SKM-1 treated with dmso at 0.1 percent for 144 hours (cell line): Measurements from ENCODE around the gene LRRC8B.
A peak's percentile ranks its signal among the peaks of the same experiment; 100 is the strongest.

Experiments used
- DNase-seq: peaks from one replicate; lab custom pipeline; 2025; ENCODE audit not compliant: unreplicated experiment; lab: John Stamatoyannopoulos, UW

Gene LRRC8B

GRCh38 chr1:89578946-89579684 lies 54.5 kb downstream of the LRRC8B start:
- DNase-seq = no peak

GRCh38 chr1:89580036-89580435 lies 55.4 kb downstream of the LRRC8B start:
- no peak for DNase-seq

GRCh38 chr1:89581859-89582258 lies 57.2 kb downstream of the LRRC8B start:
- no peak for DNase-seq

GRCh38 chr1:89582571-89582970 lies 57.9 kb downstream of the LRRC8B start:
- DNase-seq = no peak

DNA sequence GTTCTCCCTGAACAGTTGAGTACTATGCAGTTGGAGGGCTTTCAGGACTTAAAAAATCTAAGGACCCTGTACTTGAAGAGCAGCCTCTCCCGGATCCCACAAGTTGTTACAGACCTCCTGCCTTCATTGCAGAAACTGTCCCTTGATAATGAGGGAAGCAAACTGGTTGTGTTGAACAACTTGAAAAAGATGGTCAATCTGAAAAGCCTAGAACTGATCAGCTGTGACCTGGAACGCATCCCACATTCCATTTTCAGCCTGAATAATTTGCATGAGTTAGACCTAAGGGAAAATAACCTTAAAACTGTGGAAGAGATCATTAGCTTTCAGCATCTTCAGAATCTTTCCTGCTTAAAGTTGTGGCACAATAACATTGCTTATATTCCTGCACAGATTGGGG lies 59.6 kb downstream of the LRRC8B start:
- DNase-seq = no peak

- no peak for DNase-seq
These were observed 60.2 kb downstream of the LRRC8B start for GRCh38 chr1:89584781-89585180.

DNA sequence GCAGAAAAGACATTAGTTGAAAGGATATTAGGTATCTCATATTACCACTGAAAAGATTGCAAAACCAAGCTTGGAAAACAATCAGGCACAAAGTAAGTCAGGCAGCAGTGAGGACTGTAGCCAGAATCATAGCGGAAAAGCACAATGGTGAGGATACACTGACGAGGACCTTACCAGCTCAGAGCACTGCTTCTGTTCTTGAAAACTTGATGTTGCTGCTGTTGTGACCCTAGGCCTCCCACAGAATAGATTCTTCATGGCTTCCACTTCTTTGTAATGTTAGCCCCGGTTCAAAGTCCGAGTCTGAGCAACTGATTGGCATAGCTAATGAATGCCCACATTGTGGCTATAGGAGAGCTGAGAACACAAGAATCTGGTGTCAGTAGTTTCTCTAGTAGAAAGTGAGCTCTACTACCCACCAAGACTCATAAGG lies 63.1 kb downstream of the LRRC8B start:
- no peak for DNase-seq

- DNase-seq = no peak
These were observed 63.9 kb downstream of the LRRC8B start for GRCh38 chr1:89588480-89588879.

- DNase-seq = no peak
These were observed 64.9 kb downstream of the LRRC8B start for GRCh38 chr1:89589515-89589914.

DNA sequence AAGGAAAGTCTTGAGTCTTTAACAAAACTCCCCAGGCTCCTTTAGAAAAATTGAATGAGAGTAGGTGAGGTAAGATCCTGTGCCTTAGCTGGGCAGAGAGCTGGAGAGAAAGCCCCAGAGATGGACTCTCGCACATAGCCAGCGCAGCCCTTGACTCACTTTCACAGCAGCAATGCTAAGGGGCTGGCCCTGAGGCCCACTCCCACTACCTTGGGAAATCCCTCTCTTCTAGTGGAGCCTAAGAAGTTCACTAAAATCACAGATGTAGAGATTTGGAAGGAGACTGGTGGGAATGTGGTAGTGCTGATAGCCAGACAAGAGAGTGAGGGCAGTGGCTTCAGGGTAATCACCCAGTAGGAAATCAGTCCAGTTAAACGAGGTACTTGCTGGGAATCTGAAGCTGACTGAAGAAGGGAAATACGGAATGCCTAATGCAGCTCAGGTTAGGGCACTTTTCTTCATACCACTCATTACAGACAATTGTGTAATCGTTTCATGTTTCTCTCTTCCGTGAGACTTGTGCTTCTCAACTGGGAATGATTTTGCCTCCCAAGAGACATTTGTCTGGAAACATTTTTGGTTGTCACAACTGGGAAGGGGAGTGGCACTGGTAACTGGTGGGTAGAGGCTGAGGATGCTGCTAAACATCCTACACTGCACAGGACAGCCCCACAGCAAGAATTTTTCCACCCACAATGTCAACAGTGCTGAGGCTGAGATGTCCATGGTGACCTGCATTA lies 65.9 kb downstream of the LRRC8B start:
- no peak for DNase-seq

GRCh38 chr1:89592861-89593302 lies 68.3 kb downstream of the LRRC8B start:
- peak; percentile 83 for DNase-seq

DNA sequence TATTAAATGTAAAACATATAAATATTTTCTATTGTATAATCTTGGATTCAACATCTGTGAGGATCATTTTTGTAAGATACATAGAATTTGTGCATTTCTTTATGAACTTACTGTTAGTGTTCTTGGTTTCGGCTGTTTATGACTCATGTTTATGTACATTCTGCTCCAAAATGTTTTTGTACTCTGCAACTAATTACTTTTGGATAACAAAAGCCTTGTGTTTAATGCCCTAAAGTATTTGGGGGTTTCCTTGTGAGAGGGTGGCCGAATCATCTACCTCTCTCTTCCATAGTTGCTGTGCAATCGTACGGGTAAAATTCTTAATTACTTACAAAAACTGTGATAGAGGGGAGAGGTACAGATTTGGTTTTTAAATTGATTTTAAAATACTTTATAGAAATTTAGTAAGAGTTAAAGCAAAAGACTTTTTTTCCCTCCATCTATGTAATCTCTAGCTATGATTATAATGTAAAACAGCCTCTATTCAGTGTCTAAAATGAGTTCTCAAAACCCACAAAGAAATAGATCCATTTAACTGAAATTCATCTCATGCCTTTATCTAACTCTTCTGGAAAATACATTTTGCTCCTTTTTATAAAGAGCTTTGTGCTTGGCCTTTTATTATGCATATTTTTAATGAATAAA lies 69.6 kb downstream of the LRRC8B start:
- no peak for DNase-seq

DNA sequence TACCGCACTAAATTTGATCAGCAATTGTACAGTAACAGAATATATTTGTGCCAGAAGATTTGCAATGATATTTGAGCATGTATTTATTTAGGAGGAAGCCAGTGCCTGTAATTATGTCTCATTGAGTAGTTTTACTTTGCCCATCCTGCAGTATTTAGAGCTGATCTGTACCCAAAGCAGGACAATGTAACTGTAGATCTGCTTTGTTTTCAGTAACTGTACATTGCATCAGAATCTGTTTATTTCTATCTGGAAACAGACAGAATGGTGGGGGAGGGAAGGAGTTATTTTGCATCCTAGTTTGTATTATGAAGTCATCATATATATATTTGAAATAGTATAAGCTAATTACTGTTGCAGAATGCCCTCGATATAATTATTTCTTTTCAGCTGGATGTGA lies 72.1 kb downstream of the LRRC8B start:
- DNase-seq = no peak

- DNase-seq = peak; percentile 34
These were observed 74.1 kb downstream of the LRRC8B start for GRCh38 chr1:89598450-89599331.

DNA sequence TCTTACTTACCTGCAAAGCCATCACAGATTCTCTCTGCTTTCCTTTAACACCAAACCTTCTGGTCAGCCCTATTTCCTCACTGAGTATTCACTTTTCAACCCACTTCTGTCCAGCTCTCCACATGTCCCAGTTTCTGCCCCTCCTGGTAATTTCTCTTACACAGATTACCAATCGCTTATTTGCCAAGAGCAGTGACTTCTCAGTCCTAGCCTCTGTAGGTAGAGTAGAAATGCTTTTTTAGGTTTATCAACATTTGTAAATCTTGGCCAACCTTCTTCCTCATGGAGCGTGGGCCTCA lies 74.7 kb downstream of the LRRC8B start:
- DNase-seq = no peak

DNA sequence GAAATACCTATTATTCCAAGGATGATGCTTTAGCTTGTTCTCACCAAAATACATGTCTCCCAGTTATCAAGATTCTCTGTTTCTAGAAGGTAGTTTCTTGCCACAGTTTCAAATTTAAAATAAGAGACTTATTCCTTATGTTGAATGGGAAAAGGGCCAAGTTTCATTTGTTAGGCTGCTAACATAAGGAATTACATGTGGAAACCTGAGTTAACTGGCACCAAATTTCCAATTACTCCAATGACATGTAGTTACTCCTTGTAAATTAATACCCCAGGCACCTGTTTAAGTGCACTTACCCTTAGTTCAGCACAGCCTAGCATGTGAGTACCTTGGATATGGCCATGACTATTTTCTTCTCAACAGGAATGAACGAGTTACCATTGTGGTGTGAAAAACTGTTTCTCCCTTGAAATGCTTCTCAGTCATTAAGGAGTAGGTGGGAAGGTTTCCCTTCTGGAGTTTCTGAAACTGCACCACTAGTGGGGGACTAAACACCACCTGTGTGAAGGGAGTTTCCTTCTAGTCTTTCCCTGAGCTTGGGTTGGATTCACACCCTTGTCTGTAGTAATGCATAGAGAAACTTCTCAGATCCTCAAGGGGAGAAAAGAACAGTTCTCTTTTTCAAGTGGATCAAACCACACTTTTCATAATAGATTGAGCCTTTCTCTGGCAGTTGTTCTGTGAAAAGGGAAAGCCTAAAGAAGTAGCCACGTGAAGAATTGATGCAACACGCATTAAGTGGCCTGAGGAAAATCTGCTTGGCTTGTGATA lies 76.0 kb downstream of the LRRC8B start:
- no peak for DNase-seq

DNA sequence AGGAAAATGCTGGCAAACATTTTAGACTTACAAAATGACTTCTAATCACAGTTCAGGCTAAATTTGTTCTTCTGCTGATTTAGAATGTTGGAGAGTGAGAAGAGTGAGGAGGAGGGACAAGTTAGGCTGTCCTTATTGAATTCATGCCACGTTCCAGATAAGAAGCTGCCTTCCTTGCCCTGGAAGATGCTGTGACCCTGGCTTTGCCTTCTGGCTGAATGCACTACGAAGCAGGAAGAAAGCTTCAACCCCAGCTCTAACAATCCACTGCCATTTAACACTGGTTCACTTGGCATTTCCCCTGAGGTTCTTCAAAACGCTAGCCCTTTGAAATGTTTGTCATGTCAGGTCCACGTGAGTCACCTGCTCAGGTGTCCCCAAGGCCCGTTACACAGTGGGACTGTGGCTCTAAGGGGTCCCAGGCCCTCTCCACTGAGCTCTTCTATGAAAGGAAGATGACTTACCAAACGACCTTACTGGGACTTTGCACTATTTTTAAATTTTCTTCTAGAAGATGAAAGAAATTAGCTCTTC lies 78.3 kb downstream of the LRRC8B start:
- DNase-seq = no peak

- no peak for DNase-seq
These were observed 79.2 kb downstream of the LRRC8B start for GRCh38 chr1:89603651-89604413.

DNA sequence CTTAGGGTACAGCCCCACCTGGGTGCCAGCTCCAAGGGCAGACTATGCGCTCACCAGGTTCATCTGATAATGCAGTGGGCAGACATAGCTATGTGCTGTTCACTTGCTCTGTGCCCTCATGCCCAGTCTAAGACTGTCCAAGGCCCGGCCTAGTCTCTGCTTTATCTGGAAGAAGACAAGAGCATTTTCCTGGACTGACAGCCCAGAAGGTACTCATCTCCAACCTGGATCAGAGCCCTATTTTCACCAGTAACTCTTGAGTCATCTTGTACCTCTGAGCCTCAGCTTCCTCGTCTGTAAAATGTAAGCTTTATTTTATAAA lies 79.7 kb downstream of the LRRC8B start:
- no peak for DNase-seq

GRCh38 chr1:89605692-89606091 lies 81.1 kb downstream of the LRRC8B start:
- no peak for DNase-seq
